Osteoblast (primary cell): Measurements from ENCODE around the gene ARHGAP15. TPM values are rescaled to one million over a fixed set of nuclear protein-coding genes. Genes with fewer than 3 reads are reported as not detected.

Source experiments
- DNase-seq: peaks from one replicate; pipeline ENCODE4 v3.0.0; 2011; ENCODE audit warnings: low spot score, mixed read lengths; ENCODE audit not compliant: insufficient read length; ENCODE audit errors: missing footprints
- H2AFZ ChIP-seq: 2 replicates; pipeline ENCODE4 v1.6.0; 2011; ENCODE audit warnings: mild to moderate bottlenecking, low read length
- H3K27ac ChIP-seq: 2 replicates; pipeline ENCODE4 v1.5.1; 2011; ENCODE audit warnings: mild to moderate bottlenecking, low read depth, low read length, moderate library complexity
- H3K27me3 ChIP-seq: 2 replicates; pipeline ENCODE4 v1.6.0; 2012; ENCODE audit warnings: mild to moderate bottlenecking, control low read depth, inconsistent platforms, low read length, moderate library complexity; ENCODE audit not compliant: insufficient read depth
- H3K36me3 ChIP-seq: 2 replicates; pipeline ENCODE4 v1.5.1; 2011; ENCODE audit warnings: mild to moderate bottlenecking, low read length, control low read depth, moderate library complexity; ENCODE audit not compliant: insufficient read depth
- H3K4me1 ChIP-seq: 2 replicates; pipeline ENCODE4 v1.5.1; 2011; ENCODE audit warnings: mild to moderate bottlenecking, low read length, control low read depth, moderate library complexity; ENCODE audit not compliant: insufficient read depth
- H3K4me2 ChIP-seq: 2 replicates; pipeline ENCODE4 v1.6.0; 2011; ENCODE audit warnings: mild to moderate bottlenecking, low read length; ENCODE audit not compliant: insufficient read depth
- H3K4me3 ChIP-seq: fragments of 200-600 bp; sonication (generic); 3 replicates; pipeline ENCODE4 v1.5.1; 2012; ENCODE audit warnings: mild to moderate bottlenecking, low read length, inconsistent platforms; ENCODE audit not compliant: insufficient read depth
- H3K79me2 ChIP-seq: 2 replicates; pipeline ENCODE4 v1.6.0; 2012; ENCODE audit warnings: mild to moderate bottlenecking, low read length, control low read depth, inconsistent platforms; ENCODE audit not compliant: insufficient read depth
- H3K9me3 ChIP-seq: 2 replicates; pipeline ENCODE4 v1.5.1; 2011; ENCODE audit warnings: low read depth, low read length, control low read depth
- H4K20me1 ChIP-seq: 2 replicates; pipeline ENCODE4 v1.6.0; 2012; ENCODE audit warnings: mild to moderate bottlenecking, low read length, control low read depth; ENCODE audit not compliant: insufficient read depth
- CTCF ChIP-seq: IDR thresholded peaks from 2 replicates; pipeline ENCODE4 v1.5.1; 2011; ENCODE audit warnings: mild to moderate bottlenecking, low read depth, low read length, moderate library complexity; ENCODE audit errors: extremely low read depth
- total RNA-seq: library from RNA; depleted of rRNA; stranded (reverse); fragments of >200 nt; gene quantifications from 2 replicates; pipeline ENCODE4 v1.2.3, GENCODE V29; 2012

Gene ARHGAP15
- total RNA-seq, 1 donor: 2.2 TPM

- no peaks in the 10 kb centered on the region for H3K79me2 ChIP-seq
- no peaks in the 10 kb centered on the region for H3K27me3 ChIP-seq
- no peaks in the 10 kb centered on the region for H3K36me3 ChIP-seq
- no peak overlapping the region for H3K27ac ChIP-seq
- no peak for TF ChIP-seq CTCF
- H3K4me1 ChIP-seq: no peaks in the 10 kb centered on the region
- no peak for DNase-seq
- no peak overlapping the region for H2AFZ ChIP-seq
- no peaks in the 10 kb centered on the region for H4K20me1 ChIP-seq
- no peak overlapping the region for H3K4me3 ChIP-seq
- no peaks in the 10 kb centered on the region for H3K9me3 ChIP-seq
- no peak overlapping the region for H3K4me2 ChIP-seq
Observed at GRCh38 chr2:143133783-143134182, 4.6 kb downstream of the ARHGAP15 start.

GRCh38 chr2:143138292-143138691 lies 9.1 kb downstream of the ARHGAP15 start:
- H3K9me3 ChIP-seq: no peaks in the 10 kb centered on the region
- no peaks in the 10 kb centered on the region for H4K20me1 ChIP-seq
- H3K79me2 ChIP-seq: no peaks in the 10 kb centered on the region
- no peak overlapping the region for H3K27ac ChIP-seq
- H2AFZ ChIP-seq: no peak overlapping the region
- no peaks in the 10 kb centered on the region for H3K27me3 ChIP-seq
- DNase-seq: no peak
- H3K36me3 ChIP-seq: no peaks in the 10 kb centered on the region
- H3K4me1 ChIP-seq: no peaks in the 10 kb centered on the region
- H3K4me3 ChIP-seq: no peak overlapping the region
- H3K4me2 ChIP-seq: no peak overlapping the region
- TF ChIP-seq CTCF: no peak

GRCh38 chr2:143139835-143140393 lies 10.7 kb downstream of the ARHGAP15 start:
- Histone ChIP-seq H3K9me3 (no peaks in the 10 kb centered on the region), H3K4me2 (no peak overlapping the region), H2AFZ (no peak overlapping the region), H3K79me2 (no peaks in the 10 kb centered on the region), H3K4me1 (no peaks in the 10 kb centered on the region), H3K27ac (no peak overlapping the region), H3K36me3 (no peaks in the 10 kb centered on the region), H3K27me3 (no peaks in the 10 kb centered on the region), H3K4me3 (no peak overlapping the region), H4K20me1 (no peaks in the 10 kb centered on the region)
- DNase-seq: no peak
- no peak for TF ChIP-seq CTCF

GRCh38 chr2:143140864-143141661 lies 11.8 kb downstream of the ARHGAP15 start:
- H3K4me1 ChIP-seq: no peaks in the 10 kb centered on the region
- no peak overlapping the region for H3K4me3 ChIP-seq
- DNase-seq: no peak
- H2AFZ ChIP-seq: no peak overlapping the region
- TF ChIP-seq CTCF: no peak
- H3K4me2 ChIP-seq: no peak overlapping the region
- no peak overlapping the region for H3K27ac ChIP-seq
- H3K27me3 ChIP-seq: no peaks in the 10 kb centered on the region
- no peaks in the 10 kb centered on the region for H3K79me2 ChIP-seq
- H3K36me3 ChIP-seq: no peaks in the 10 kb centered on the region
- H3K9me3 ChIP-seq: no peaks in the 10 kb centered on the region
- H4K20me1 ChIP-seq: no peaks in the 10 kb centered on the region
